Neural cell (in vitro differentiated cells): ENCODE data around the gene KCNIP2.

ENCODE experiments used
- EP300 ChIP-seq: fragments of 450-650 bp; conservative IDR thresholded peaks from 2 replicates; pipeline ENCODE4 v1.6.1; 2014; ENCODE audit warnings: antibody characterized with exemption, mild to moderate bottlenecking, moderate library complexity; ENCODE audit not compliant: poor library complexity, severe bottlenecking
- EZH2 ChIP-seq: fragments of 200-600, 300-800 bp; shearing (Covaris generic), sonication (generic); IDR thresholded peaks from 2 replicates; pipeline ENCODE4 v1.6.1; 2014; ENCODE audit warnings: antibody characterized with exemption, low read length, borderline replicate concordance, mild to moderate bottlenecking; ENCODE audit not compliant: insufficient read depth, poor library complexity, severe bottlenecking
- MXI1 ChIP-seq: fragments of 450-650 bp; conservative IDR thresholded peaks from 2 replicates; pipeline ENCODE4 v1.6.1; 2014; ENCODE audit warnings: antibody characterized with exemption, mild to moderate bottlenecking; ENCODE audit not compliant: poor library complexity, severe bottlenecking
- POLR2AphosphoS5 ChIP-seq: IDR thresholded peaks from 2 replicates; pipeline ENCODE4 v1.6.1; 2012
- RAD21 ChIP-seq: fragments of 450-650 bp; conservative IDR thresholded peaks from 2 replicates; pipeline ENCODE4 v1.6.1; 2014; ENCODE audit warnings: antibody characterized with exemption, mild to moderate bottlenecking, moderate library complexity
- SMC3 ChIP-seq: fragments of 450-650 bp; conservative IDR thresholded peaks from 2 replicates; pipeline ENCODE4 v1.6.1; 2014; ENCODE audit warnings: antibody characterized with exemption, mild to moderate bottlenecking, moderate library complexity; ENCODE audit not compliant: poor library complexity
- TAF1 ChIP-seq: IDR thresholded peaks from 2 replicates; pipeline ENCODE4 v1.6.1; 2012; ENCODE audit warnings: low read depth
- TF ChIP-seq, protein P1 (sequence below): fragments of 450-650 bp; IDR thresholded peaks from 2 replicates; pipeline ENCODE4 v1.5.1; 2014; ENCODE audit warnings: antibody characterized with exemption, mild to moderate bottlenecking, moderate library complexity; ENCODE audit not compliant: poor library complexity, severe bottlenecking
- TF ChIP-seq, protein P2 (sequence below): IDR thresholded peaks from 2 replicates; pipeline ENCODE4 v1.6.1; 2012; ENCODE audit warnings: borderline replicate concordance

DNA sequence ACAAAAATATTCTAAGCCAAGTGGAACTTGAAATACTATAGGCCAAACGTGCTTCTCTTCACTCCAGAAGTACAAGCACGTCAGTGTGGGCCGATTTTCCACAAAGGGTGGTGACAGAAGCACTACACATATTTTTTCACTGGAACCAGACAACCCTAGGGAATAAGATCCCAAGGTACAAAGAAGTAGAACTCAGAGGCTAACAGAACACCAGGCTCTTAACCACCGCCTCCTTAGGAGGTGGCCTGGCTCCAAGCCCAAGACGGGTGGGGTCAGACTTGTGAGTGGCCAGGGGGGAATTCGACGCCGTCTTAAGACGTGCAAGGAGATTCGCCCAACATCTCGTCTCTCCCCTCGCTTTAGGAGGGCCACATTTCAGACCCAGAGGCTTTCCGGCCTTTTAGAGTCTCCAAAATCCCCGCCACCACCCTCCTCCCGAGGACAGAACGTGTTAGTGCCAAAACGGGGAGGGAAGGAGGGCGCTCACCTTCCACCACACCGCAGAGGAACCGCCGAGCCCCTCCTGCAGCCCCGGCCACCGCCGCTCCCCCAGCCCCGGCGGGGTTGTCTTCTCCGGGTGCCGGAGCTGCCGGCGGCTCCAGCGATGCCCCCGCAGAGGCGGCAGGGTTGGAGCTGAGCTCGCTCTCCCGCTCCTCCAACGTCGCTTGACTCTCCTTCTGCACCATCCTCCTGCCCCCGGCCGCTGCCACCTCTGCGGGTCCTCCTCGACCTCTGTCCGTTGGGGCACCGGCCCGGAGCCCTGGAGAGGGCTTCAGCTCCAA is 26.1 kb downstream of the KCNIP2 start:
- TF ChIP-seq TAF1 (no peak), EZH2 (no peak), EP300 (no peak), SMC3 (no peak), POLR2AphosphoS5 (no peak), MXI1 (no peak), RAD21 (no peak)
- TF ChIP-seq, protein P1, sequence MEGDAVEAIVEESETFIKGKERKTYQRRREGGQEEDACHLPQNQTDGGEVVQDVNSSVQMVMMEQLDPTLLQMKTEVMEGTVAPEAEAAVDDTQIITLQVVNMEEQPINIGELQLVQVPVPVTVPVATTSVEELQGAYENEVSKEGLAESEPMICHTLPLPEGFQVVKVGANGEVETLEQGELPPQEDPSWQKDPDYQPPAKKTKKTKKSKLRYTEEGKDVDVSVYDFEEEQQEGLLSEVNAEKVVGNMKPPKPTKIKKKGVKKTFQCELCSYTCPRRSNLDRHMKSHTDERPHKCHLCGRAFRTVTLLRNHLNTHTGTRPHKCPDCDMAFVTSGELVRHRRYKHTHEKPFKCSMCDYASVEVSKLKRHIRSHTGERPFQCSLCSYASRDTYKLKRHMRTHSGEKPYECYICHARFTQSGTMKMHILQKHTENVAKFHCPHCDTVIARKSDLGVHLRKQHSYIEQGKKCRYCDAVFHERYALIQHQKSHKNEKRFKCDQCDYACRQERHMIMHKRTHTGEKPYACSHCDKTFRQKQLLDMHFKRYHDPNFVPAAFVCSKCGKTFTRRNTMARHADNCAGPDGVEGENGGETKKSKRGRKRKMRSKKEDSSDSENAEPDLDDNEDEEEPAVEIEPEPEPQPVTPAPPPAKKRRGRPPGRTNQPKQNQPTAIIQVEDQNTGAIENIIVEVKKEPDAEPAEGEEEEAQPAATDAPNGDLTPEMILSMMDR = no peak
- TF ChIP-seq, protein P2, sequence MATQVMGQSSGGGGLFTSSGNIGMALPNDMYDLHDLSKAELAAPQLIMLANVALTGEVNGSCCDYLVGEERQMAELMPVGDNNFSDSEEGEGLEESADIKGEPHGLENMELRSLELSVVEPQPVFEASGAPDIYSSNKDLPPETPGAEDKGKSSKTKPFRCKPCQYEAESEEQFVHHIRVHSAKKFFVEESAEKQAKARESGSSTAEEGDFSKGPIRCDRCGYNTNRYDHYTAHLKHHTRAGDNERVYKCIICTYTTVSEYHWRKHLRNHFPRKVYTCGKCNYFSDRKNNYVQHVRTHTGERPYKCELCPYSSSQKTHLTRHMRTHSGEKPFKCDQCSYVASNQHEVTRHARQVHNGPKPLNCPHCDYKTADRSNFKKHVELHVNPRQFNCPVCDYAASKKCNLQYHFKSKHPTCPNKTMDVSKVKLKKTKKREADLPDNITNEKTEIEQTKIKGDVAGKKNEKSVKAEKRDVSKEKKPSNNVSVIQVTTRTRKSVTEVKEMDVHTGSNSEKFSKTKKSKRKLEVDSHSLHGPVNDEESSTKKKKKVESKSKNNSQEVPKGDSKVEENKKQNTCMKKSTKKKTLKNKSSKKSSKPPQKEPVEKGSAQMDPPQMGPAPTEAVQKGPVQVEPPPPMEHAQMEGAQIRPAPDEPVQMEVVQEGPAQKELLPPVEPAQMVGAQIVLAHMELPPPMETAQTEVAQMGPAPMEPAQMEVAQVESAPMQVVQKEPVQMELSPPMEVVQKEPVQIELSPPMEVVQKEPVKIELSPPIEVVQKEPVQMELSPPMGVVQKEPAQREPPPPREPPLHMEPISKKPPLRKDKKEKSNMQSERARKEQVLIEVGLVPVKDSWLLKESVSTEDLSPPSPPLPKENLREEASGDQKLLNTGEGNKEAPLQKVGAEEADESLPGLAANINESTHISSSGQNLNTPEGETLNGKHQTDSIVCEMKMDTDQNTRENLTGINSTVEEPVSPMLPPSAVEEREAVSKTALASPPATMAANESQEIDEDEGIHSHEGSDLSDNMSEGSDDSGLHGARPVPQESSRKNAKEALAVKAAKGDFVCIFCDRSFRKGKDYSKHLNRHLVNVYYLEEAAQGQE = no peak
